Esophagus squamous epithelium (tissue), 4 donors: Measurements from ENCODE around the gene GRPEL1.

ENCODE experiments used
- CTCF ChIP-seq, 6 experiments: fragments of 450-650 bp in 4 of 6; fragments of 200-600 bp in 2 of 6; sonication (generic) in 2 of 6; IDR thresholded peaks; one replicate each; pipeline ENCODE4 v1.5.1; 2016 to 2019; ENCODE audit warnings: antibody characterized with exemption in 6 of 6, mild to moderate bottlenecking in 4 of 6, moderate library complexity in 4 of 6
- POLR2A ChIP-seq, 4 donors: fragments of 450-650 bp; IDR thresholded peaks; one replicate each; pipeline ENCODE4 v1.6.1; 2017; ENCODE audit warnings: antibody characterized with exemption in 4 of 4, mild to moderate bottlenecking in 4 of 4, moderate library complexity in 3 of 4

GRCh38 chr4:7055990-7056325, 11.9 kb downstream of the GRPEL1 start:
- no peak for TF ChIP-seq CTCF (IDR thresholded peaks at IDR 0.05)
- no peak for TF ChIP-seq POLR2A (IDR thresholded peaks at IDR 0.05)
